ENCODE data around the gene CCDC134.
"Not testable (repeated sequence)": the region's sequence is repeated elsewhere in the genome, so short reads cannot be mapped to it uniquely, and the experiment has no call there.

The CCDC134 gene

GRCh38 chr22:41826021-41826420 lies 25.5 kb downstream of the CCDC134 start:
- DNase-seq = no peak

DNA sequence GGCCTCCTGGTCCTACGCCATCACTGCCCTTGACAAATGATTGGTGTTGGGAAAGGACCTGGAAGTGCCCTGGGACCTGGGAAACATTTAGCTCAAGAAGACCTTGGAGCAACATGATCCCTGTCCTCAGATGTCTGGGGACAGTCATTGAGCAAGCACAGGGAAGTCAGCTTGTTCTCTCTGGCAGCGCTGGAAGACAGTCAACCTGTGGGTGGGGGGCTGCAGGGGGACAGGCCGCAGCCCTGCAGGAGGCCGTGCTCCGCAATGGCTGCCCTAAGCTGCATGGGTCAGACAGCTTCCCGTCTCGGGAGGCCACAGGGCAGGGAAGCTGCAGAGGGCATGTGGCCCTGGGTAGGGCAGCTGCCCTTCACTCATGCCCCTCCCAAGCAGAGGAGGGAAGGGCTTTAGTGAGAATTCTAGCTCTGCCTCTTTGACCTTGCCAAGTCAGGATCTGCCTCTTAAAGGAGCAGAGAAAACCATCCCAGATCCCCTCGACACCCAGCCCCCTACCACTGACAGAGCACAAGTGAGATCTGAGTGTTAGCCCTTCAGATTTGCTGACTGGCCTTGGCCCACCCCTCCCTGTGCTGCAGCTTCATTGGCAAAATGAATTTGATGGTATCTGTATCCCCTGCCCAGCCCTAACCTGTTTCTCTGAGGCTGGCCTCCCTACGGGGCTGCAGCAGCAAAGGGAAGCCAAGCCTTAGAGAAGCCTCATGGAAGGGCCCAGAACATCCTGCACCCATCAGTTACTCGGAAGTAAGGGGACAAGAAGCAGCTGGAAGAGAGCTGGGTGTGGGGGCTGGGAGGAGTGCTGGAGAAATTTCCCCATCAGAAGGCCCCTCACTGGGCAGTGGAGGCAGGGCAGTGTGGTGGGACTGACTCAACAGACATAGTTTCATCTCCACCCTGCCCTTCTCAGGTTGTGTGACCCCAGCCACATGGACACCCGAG lies 26.2 kb downstream of the CCDC134 start:
- DNase-seq = no peak

DNA sequence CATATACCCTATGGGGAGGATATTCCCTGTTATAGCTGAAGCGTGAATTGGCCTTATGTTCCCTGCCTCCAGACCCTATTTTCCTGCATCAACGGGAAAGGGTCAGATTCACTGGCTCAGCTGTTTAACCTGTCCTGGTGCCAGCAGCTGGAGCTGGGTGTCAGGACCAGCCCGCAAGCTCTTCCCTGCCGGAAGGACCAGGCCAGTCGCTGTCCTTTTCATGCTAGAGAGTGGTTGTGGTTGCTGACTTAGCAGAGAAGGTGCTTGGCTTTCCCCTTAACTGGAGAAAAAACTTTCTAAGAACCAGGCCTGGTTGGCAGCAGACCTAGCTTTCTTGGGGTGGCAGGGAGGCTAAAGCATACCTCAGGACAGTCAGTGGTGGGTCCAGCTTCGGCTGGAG lies 27.2 kb downstream of the CCDC134 start:
- DNase-seq = no peak

DNA sequence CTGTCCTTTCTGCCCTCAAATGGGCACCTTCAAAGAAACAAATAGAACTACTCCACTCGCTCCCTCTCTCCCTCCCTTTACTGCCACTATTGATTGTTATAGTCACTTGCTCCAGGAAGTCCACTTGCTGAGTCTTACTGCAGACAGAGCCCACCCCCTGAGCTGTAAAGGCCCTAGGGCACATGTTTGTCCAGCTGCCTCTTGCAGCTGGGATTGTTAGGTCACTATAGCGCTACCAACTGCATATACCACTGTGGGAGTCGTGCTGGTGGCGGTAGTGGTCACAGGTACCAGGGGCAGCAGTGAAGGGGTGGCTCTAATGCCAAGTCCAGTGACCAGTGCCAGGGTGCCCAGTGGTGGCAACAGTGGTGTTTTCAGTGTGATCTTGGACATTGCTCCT lies 28.0 kb downstream of the CCDC134 start:
- DNase-seq = peak; percentile 25

DNA sequence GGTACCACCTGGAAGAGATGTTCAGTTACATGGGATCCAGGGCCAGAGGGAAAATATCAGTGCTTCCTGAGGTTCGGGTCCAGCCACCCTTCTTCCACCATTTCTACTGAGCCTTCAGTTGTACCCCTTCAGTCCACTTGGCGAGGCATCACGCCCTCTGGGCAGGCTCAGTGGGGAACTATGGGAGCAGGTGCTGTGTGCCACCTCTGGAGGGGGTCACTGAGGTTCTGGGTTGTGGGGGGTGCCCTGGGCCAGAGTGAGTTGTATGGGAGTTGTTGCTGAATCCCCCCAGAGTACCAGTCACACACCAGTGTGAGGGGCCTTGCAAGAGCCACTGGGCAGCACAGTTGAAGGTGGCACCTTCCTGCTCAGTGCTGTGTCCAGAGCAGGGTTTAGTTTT lies 29.7 kb downstream of the CCDC134 start:
- DNase-seq = no peak

DNA sequence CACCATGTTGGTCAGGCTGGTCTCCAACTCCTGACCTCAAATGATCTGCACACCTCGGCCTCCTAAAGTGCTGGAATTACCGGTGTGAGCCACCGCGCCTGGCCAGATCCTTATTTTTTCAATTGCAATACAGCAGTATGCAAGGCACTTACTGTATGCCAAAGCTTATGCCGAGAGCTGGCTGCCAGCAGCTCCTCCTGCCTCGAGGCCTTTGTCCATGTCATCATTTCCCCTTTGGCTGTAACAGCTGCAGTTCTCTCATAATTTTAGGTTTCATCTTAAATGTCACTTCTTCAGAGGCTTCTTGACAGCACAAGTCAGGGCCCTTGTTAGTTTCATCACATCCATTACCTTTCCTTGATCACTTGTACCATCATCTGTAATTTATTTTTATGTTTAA lies 30.9 kb downstream of the CCDC134 start:
- DNase-seq = no peak

DNA sequence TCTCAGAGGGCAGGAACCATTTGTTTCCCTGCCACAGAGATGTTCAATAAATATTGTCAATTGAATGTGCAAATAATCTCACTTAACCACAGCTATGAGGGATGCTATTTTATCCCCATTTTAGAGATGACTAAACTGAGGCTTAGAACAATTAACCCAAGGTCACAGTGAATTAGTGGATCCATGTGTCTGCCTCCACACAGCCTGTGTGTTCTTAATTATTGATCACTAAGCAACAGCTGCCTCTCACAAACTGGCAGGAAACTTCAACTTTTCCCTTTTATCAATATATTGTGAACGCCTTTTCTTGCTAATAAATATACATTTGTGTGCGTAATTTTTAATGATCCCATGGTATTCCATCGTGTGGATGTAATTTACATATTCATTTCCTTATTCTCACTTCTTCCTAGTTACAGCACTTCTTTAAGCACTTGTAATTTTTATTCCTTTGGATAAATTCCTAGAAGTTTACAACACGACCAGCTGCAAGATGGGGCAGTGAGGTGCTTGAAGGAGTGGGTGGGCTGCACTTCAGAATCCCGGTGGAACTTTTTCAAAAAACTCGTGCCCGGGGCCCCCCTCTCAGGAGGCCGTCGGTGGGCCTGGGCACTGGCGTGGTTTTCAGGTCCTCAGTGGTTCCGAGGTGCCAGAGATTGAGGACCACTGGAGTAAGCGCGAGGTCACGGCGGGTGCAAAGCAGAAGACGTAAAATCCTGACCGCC lies 31.5 kb downstream of the CCDC134 start:
- DNase-seq = no peak

- peak; percentile 99 for DNase-seq
Observed at GRCh38 chr22:41832553-41833368, 32.3 kb downstream of the CCDC134 start, which contains the start of gene SREBF2. SREBF2 (plus strand) TSS chr22:41833105; CDS start chr22:41833271, 166 bp downstream.

GRCh38 chr22:41833369-41834004 lies 33.0 kb downstream of the CCDC134 start:
- no peak for DNase-seq

GRCh38 chr22:41834005-41834944 lies 33.8 kb downstream of the CCDC134 start:
- DNase-seq = no peak

DNA sequence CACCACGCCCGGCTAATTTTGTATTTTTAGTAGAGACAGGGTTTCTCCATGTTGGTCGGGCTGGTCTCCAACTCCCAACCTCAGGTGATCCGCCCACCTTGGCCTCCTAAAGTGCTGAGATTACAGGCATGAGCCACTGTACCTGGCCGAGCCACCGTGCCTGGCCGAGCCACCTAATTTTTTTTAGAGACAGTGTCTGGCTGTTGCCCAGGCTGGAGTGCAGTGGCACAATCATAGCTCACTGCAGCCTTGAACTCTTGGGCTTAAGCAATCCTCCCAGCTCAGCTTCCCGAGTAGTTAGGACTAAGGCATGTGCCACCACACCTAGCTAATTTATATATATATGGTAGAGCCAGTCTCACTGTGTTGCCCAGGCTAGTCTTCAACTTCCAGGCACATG lies 35.0 kb downstream of the CCDC134 start:
- not testable (repeated sequence) for DNase-seq

- DNase-seq = no peak
Observed at GRCh38 chr22:41836551-41836950, 36.1 kb downstream of the CCDC134 start.

- no peak for DNase-seq
Observed at GRCh38 chr22:41838842-41839618, 38.6 kb downstream of the CCDC134 start.

GRCh38 chr22:41840216-41840615 lies 39.7 kb downstream of the CCDC134 start:
- no peak for DNase-seq

- no peak for DNase-seq
Observed at GRCh38 chr22:41841085-41841712, 40.7 kb downstream of the CCDC134 start.

DNA sequence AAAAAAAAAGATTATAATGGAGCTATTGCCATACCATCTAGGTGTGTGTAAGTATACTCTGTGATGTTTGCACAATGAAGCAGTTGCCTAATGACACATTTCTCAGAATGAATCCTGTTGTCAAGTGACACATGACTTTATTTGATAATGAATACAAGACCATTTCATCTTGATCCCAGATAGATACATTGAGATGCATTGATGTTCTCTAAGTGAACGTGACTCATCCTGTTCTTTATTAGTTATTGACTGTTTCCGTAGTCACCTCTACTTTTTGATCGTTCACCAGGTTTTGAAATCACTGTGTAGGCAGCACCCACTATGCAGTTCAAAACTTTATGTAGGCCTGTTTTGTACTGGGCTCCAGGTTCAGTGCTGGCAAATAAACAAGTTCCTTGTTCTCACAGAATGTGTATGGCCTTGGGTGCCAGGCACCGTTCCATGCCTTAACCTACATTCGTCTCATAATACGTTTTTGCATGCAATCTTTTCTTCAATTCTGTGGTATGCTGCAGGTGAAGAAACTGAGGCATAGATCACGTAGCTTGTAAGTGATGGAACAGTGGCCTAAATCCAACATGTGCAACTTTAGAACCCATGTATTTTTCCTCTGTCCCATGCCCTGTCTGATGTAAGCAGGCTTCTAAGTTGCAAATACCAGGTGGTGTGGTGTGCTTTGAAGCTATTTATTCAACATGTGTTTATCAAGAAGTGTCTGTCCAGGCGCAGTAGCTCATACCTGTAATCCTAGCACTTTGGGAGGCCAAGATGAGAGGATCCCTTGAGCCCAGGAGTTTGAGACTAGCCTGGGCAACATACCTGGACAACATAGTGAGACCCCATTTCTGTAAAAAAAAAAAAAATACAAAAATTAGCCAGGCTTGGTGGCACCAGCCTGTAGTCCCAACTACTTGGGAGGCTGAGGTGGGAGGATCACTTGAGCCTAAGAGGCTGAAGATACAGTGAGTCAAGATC lies 42.8 kb downstream of the CCDC134 start:
- DNase-seq = no peak

DNA sequence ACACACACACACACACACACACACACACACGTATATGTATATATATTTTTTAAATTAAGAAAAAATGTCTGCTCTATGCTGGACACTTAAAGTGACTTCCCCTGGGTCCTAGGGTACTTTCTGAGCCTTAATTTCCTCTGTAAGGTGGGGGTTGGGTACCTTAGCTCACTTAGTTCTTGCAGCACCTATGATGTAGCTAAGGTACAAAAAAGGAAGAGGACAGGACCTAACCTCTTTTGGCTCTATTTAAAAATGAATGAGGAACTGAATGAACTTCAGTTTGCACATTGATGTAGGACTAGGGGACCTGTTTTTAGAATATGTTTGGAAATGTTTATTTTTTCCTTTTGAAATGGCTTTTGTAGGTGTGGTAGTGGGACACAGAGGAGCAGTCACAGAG lies 43.6 kb downstream of the CCDC134 start:
- no peak for DNase-seq

- DNase-seq = no peak
Observed at GRCh38 chr22:41844513-41844912, 44.0 kb downstream of the CCDC134 start.

All from NCI-H1092 (cell line).